Muscle layer of colon (tissue), 2 donors: ENCODE data around the gene REC114.
"Not testable (repeated sequence)": the region's sequence is repeated elsewhere in the genome, so short reads cannot be mapped to it uniquely, and the experiment has no call there.

Source experiments
- H3K27ac ChIP-seq: one replicate; pipeline ENCODE4 v1.7.0; 2013; ENCODE audit warnings: low read depth, mild to moderate bottlenecking, low read length, moderate library complexity
- H3K27me3 ChIP-seq, 2 donors: one replicate each; pipeline ENCODE4 v1.7.0; 2013; ENCODE audit warnings: low read length in 2 of 2, mild to moderate bottlenecking in 2 of 2; ENCODE audit not compliant: insufficient read depth in 2 of 2, control insufficient read depth in 1 of 2
- H3K36me3 ChIP-seq: one replicate; pipeline ENCODE4 v1.7.0; 2013; ENCODE audit warnings: mild to moderate bottlenecking, low read length; ENCODE audit not compliant: insufficient read depth
- H3K4me1 ChIP-seq: one replicate; pipeline ENCODE4 v1.7.0; 2013; ENCODE audit warnings: mild to moderate bottlenecking, low read length; ENCODE audit not compliant: insufficient read depth
- H3K4me3 ChIP-seq, 2 donors: one replicate each; pipeline ENCODE4 v1.7.0; 2013; ENCODE audit warnings: low read length in 2 of 2, low read depth in 1 of 2, mild to moderate bottlenecking in 1 of 2, moderate library complexity in 1 of 2
- H3K9ac ChIP-seq: one replicate; pipeline ENCODE4 v1.7.0; 2013; ENCODE audit warnings: low read length
- H3K9me3 ChIP-seq: one replicate; pipeline ENCODE4 v1.7.0; 2013; ENCODE audit warnings: mild to moderate bottlenecking, low read length
- donor health status: abdominal sarcoma.
- donor health status: Adenocarcinoma of cecum.

REC114 gene

GRCh38 chr15:73564255-73564654 lies 121.3 kb downstream of the REC114 start:
- Histone ChIP-seq H3K4me3 (no peak overlapping the region), H3K27me3 (no peaks in the 10 kb centered on the region), H3K9ac (no peak overlapping the region), H3K4me1 (peaks cover 24% of the 10 kb centered on the region), H3K36me3 (peaks cover 69% of the 10 kb centered on the region), H3K27ac (no peak overlapping the region), H3K9me3 (no peaks in the 10 kb centered on the region)

GRCh38 chr15:73567020-73567419 lies 124.1 kb downstream of the REC114 start:
- no peak overlapping the region for H3K9ac ChIP-seq
- H3K9me3 ChIP-seq, result no peaks in the 10 kb centered on the region
- H3K36me3 ChIP-seq, result peaks cover 76% of the 10 kb centered on the region
- no peak overlapping the region for H3K4me3 ChIP-seq
- H3K27me3 ChIP-seq, result no peaks in the 10 kb centered on the region
- H3K4me1 ChIP-seq, result peaks cover 24% of the 10 kb centered on the region
- no peak overlapping the region for H3K27ac ChIP-seq

- H3K27me3 ChIP-seq, result no peaks in the 10 kb centered on the region
- H3K9ac ChIP-seq, result no peak overlapping the region
- no peak overlapping the region for H3K27ac ChIP-seq
- H3K36me3 ChIP-seq, result peaks cover 72% of the 10 kb centered on the region
- H3K4me3 ChIP-seq, result no peak overlapping the region
- H3K4me1 ChIP-seq, result peaks cover 25% of the 10 kb centered on the region
- H3K9me3 ChIP-seq, result no peaks in the 10 kb centered on the region
These were observed 125.8 kb downstream of the REC114 start for GRCh38 chr15:73568564-73569280.

- no peaks in the 10 kb centered on the region for H3K9me3 ChIP-seq
- H3K27ac ChIP-seq, result no peak overlapping the region
- no peak overlapping the region for H3K9ac ChIP-seq
- peaks cover 26% of the 10 kb centered on the region for H3K4me1 ChIP-seq
- no peaks in the 10 kb centered on the region for H3K27me3 ChIP-seq
- no peak overlapping the region for H3K4me3 ChIP-seq
- peaks cover 76% of the 10 kb centered on the region for H3K36me3 ChIP-seq
These were observed 126.4 kb downstream of the REC114 start for GRCh38 chr15:73569361-73569760.

- Histone ChIP-seq H3K4me3 (no peak overlapping the region), H3K9ac (no peak overlapping the region), H3K27ac (no peak overlapping the region), H3K4me1 (peaks cover 18% of the 10 kb centered on the region), H3K9me3 (no peaks in the 10 kb centered on the region), H3K27me3 (no peaks in the 10 kb centered on the region), H3K36me3 (peaks cover 75% of the 10 kb centered on the region)
These were observed 127.5 kb downstream of the REC114 start for GRCh38 chr15:73570355-73571032.

- peaks cover 14% of the 10 kb centered on the region for H3K4me1 ChIP-seq
- H3K27me3 ChIP-seq, result no peaks in the 10 kb centered on the region
- no peaks in the 10 kb centered on the region for H3K9me3 ChIP-seq
- H3K27ac ChIP-seq, result no peak overlapping the region
- peaks cover 78% of the 10 kb centered on the region for H3K36me3 ChIP-seq
- H3K4me3 ChIP-seq, result no peak overlapping the region
- no peak overlapping the region for H3K9ac ChIP-seq
These were observed 128.4 kb downstream of the REC114 start for GRCh38 chr15:73571346-73571745.

- H3K9me3 ChIP-seq, result no peaks in the 10 kb centered on the region
- no peak overlapping the region for H3K27ac ChIP-seq
- H3K9ac ChIP-seq, result no peak overlapping the region
- no peak overlapping the region for H3K4me3 ChIP-seq
- peaks cover 14% of the 10 kb centered on the region for H3K4me1 ChIP-seq
- H3K27me3 ChIP-seq, result no peaks in the 10 kb centered on the region
- peaks cover 79% of the 10 kb centered on the region for H3K36me3 ChIP-seq
These were observed 129.3 kb downstream of the REC114 start for GRCh38 chr15:73572296-73572695.

- no peak overlapping the region for H3K4me3 ChIP-seq
- H3K4me1 ChIP-seq, result peaks cover 14% of the 10 kb centered on the region
- peak overlapping the region; percentile 7 for H3K27ac ChIP-seq
- no peak overlapping the region for H3K9ac ChIP-seq
- H3K27me3 ChIP-seq, result no peaks in the 10 kb centered on the region
- H3K36me3 ChIP-seq, result peaks cover 78% of the 10 kb centered on the region
- no peaks in the 10 kb centered on the region for H3K9me3 ChIP-seq
These were observed 130.1 kb downstream of the REC114 start for GRCh38 chr15:73573037-73573436.

- H3K9ac ChIP-seq, result no peak overlapping the region
- no peak overlapping the region for H3K4me3 ChIP-seq
- H3K9me3 ChIP-seq, result no peaks in the 10 kb centered on the region
- H3K27me3 ChIP-seq, result no peaks in the 10 kb centered on the region
- H3K36me3 ChIP-seq, result peaks cover 76% of the 10 kb centered on the region
- peak overlapping the region; percentile 7 for H3K27ac ChIP-seq
- H3K4me1 ChIP-seq, result peaks cover 14% of the 10 kb centered on the region
These were observed 130.6 kb downstream of the REC114 start for GRCh38 chr15:73573572-73573971.

GRCh38 chr15:73575636-73576247 lies 132.8 kb downstream of the REC114 start:
- Histone ChIP-seq H3K27ac (no peak overlapping the region), H3K9me3 (no peaks in the 10 kb centered on the region), H3K4me3 (no peak overlapping the region), H3K4me1 (peaks cover 14% of the 10 kb centered on the region), H3K9ac (no peak overlapping the region), H3K36me3 (peaks cover 64% of the 10 kb centered on the region), H3K27me3 (no peaks in the 10 kb centered on the region)

- not testable (repeated sequence) for H3K9me3 ChIP-seq, H3K27me3 ChIP-seq, H3K4me3 ChIP-seq, H3K9ac ChIP-seq, H3K27ac ChIP-seq
- Histone ChIP-seq H3K4me1 (peaks cover 14% of the 10 kb centered on the region), H3K36me3 (peaks cover 65% of the 10 kb centered on the region)
These were observed 134.6 kb downstream of the REC114 start for GRCh38 chr15:73577593-73577992.
